Measurements from ENCODE around the gene USP49. TPM values are rescaled to one million over a fixed set of nuclear protein-coding genes. Genes with fewer than 3 reads are reported as not detected.

USP49 gene
- polyA plus RNA-seq, 1 of the 3 experiments (the other 2 are of a cell fraction) = 2.4 TPM

DNA sequence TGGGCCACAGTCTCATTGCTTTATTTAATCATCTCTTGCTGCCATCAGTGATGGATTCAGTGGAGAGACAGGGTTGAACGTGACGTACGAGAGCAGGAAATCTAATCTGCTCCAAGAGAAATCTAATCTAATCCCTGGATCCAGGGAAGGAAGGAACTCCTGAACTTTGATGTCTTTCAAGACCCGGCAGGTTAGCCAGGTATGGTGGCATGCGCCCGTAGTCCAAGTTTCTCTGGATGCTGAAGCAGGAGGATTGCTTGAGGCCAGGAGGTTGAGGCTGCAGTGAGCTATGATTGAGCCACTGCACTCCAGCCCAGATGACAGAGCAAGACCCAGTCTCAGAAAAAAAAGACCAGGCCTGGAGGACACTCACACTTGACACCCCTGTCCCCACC, 136.5 kb downstream of the USP49 start:
- 96% methylated on average over 6 of the region's 6 CpGs for WGBS (ENCODE audit: low lambda C conversion rate)
- no peak for DNase-seq
- H3K4me1 ChIP-seq (ENCODE audit: control insufficient read depth in 1 of 2, insufficient read depth in 2 of 2, low read depth in 1 of 2, low read length in 1 of 2) = peaks cover 0 to 10% of the 10 kb centered on the region in 2 experiments; a peak in 1 of 4 replicates
- no peaks in the 10 kb centered on the region for H3K36me3 ChIP-seq (replicated peaks in 1 of 2; ENCODE audit: control insufficient read depth in 1 of 2, insufficient read depth in 2 of 2, low read length in 1 of 2)
- no peak overlapping the region for H3K9ac ChIP-seq
- no peak overlapping the region for H2AFZ ChIP-seq (ENCODE audit: low read depth)
- H3K4me2 ChIP-seq = no peak overlapping the region
- H3K9me2 ChIP-seq = no peaks in the 10 kb centered on the region
- no peaks in the 10 kb centered on the region for H3K9me3 ChIP-seq
- POLR2A ChIA-PET = interaction anchor here (1.0 kb wide), 1 partner anchor 10 kb away, joined by 3 read pairs; no protein-coding TSS in a partner anchor
- H4K20me1 ChIP-seq (ENCODE audit: insufficient read depth) = no peaks in the 10 kb centered on the region
- CTCF ChIA-PET = interaction anchor here (1.1 to 1.5 kb wide), 2 partner anchors 10 to 23 kb away, joined by 3 to 5 read pairs; partner anchors contain the start of gene TFEB
- H3F3A ChIP-seq (replicated peaks; ENCODE audit: insufficient read depth) = no peaks in the 10 kb centered on the region
- H3K27ac ChIP-seq (ENCODE audit: low read depth in 2 of 2, low read length in 1 of 2) = no peak overlapping the region
- H3K79me2 ChIP-seq (ENCODE audit: insufficient read depth) = no peaks in the 10 kb centered on the region
- TF ChIP-seq EZH2phosphoT487 (IDR thresholded peaks at IDR 0.05; ENCODE audit: borderline replicate concordance, low read depth) = no peak
- TF ChIP-seq POLR2AphosphoS5 (IDR thresholded peaks at IDR 0.05; ENCODE audit: low read depth, low read length) = no peak
- TF ChIP-seq RAD21 (IDR thresholded peaks at IDR 0.05; ENCODE audit: low read length) = no peak
- TF ChIP-seq, protein P1, sequence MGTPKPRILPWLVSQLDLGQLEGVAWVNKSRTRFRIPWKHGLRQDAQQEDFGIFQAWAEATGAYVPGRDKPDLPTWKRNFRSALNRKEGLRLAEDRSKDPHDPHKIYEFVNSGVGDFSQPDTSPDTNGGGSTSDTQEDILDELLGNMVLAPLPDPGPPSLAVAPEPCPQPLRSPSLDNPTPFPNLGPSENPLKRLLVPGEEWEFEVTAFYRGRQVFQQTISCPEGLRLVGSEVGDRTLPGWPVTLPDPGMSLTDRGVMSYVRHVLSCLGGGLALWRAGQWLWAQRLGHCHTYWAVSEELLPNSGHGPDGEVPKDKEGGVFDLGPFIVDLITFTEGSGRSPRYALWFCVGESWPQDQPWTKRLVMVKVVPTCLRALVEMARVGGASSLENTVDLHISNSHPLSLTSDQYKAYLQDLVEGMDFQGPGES (IDR thresholded peaks at IDR 0.05; ENCODE audit: low read depth, low read length) = no peak
- TF ChIP-seq RFX5 (IDR thresholded peaks at IDR 0.05; ENCODE audit: low read length) = no peak
- TF ChIP-seq GABPA (IDR thresholded peaks at IDR 0.05; ENCODE audit: low read depth) = no peak
- TF ChIP-seq GATA2 (CRISPR knock-in tag; IDR thresholded peaks at IDR 0.05) = no peak
- TF ChIP-seq, protein P2, sequence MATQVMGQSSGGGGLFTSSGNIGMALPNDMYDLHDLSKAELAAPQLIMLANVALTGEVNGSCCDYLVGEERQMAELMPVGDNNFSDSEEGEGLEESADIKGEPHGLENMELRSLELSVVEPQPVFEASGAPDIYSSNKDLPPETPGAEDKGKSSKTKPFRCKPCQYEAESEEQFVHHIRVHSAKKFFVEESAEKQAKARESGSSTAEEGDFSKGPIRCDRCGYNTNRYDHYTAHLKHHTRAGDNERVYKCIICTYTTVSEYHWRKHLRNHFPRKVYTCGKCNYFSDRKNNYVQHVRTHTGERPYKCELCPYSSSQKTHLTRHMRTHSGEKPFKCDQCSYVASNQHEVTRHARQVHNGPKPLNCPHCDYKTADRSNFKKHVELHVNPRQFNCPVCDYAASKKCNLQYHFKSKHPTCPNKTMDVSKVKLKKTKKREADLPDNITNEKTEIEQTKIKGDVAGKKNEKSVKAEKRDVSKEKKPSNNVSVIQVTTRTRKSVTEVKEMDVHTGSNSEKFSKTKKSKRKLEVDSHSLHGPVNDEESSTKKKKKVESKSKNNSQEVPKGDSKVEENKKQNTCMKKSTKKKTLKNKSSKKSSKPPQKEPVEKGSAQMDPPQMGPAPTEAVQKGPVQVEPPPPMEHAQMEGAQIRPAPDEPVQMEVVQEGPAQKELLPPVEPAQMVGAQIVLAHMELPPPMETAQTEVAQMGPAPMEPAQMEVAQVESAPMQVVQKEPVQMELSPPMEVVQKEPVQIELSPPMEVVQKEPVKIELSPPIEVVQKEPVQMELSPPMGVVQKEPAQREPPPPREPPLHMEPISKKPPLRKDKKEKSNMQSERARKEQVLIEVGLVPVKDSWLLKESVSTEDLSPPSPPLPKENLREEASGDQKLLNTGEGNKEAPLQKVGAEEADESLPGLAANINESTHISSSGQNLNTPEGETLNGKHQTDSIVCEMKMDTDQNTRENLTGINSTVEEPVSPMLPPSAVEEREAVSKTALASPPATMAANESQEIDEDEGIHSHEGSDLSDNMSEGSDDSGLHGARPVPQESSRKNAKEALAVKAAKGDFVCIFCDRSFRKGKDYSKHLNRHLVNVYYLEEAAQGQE (IDR thresholded peaks at IDR 0.05; ENCODE audit: low read depth, low read length) = no peak
- no peak for TF ChIP-seq NRF1 (IDR thresholded peaks at IDR 0.05; ENCODE audit: low read depth, low read length)
- no peak for TF ChIP-seq EP300 (IDR thresholded peaks at IDR 0.05; ENCODE audit: borderline replicate concordance in 1 of 2, low read depth in 1 of 2, low read length in 1 of 2)
- TF ChIP-seq SMC3 (IDR thresholded peaks at IDR 0.05; ENCODE audit: low read depth, low read length) = no peak
- TF ChIP-seq, protein P3, sequence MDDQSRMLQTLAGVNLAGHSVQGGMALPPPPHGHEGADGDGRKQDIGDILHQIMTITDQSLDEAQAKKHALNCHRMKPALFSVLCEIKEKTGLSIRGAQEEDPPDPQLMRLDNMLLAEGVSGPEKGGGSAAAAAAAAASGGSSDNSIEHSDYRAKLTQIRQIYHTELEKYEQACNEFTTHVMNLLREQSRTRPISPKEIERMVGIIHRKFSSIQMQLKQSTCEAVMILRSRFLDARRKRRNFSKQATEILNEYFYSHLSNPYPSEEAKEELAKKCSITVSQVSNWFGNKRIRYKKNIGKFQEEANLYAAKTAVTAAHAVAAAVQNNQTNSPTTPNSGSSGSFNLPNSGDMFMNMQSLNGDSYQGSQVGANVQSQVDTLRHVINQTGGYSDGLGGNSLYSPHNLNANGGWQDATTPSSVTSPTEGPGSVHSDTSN (IDR thresholded peaks at IDR 0.05) = no peak
- TF ChIP-seq FOXJ3 (CRISPR knock-in tag; IDR thresholded peaks at IDR 0.05) = no peak
- no peak overlapping the region for H3K4me3 ChIP-seq (ENCODE audit: low read depth in 2 of 2, low read length in 1 of 2)
- no peaks in the 10 kb centered on the region for H3K27me3 ChIP-seq (ENCODE audit: insufficient read depth)
